Stimulated activated effector memory CD8-positive, alpha-beta T cell treated with anti-CD3 and anti-CD28 coated beads, Interleukin-12 subunit alpha, Interleukin-12 subunit beta, amount 100 ng/mL, for 72 hours (primary cell): ENCODE measurements around the gene RAB20.

Source experiments
- ATAC-seq: fragments of 150-1000 bp; cut with Tn5 transposase; 2 replicates; pipeline ENCODE4 v1.10.0; 2021
- DNase-seq, 2 donors: peaks; one replicate each; pipeline ENCODE4 v3.0.0; 2021 to 2022; ENCODE audit warnings: low spot score in 2 of 2
- H3K27ac Mint-ChIP-seq: one replicate; pipeline ENCODE4 v1.8.0; 2022; ENCODE audit warnings: mild to moderate bottlenecking, mixed read lengths
- H3K36me3 Mint-ChIP-seq: one replicate; pipeline ENCODE4 v1.8.0; 2022; ENCODE audit warnings: mild to moderate bottlenecking, mixed read lengths
- H3K4me1 Mint-ChIP-seq: one replicate; pipeline ENCODE4 v1.8.0; 2022; ENCODE audit warnings: mixed read lengths
- H3K4me3 Mint-ChIP-seq: one replicate; pipeline ENCODE4 v1.8.0; 2022; ENCODE audit warnings: mild to moderate bottlenecking, mixed read lengths
- H3K9me3 Mint-ChIP-seq: one replicate; pipeline ENCODE4 v1.8.0; 2022; ENCODE audit warnings: mixed read lengths

Gene RAB20

GRCh38 chr13:110552767-110553166 lies 8.8 kb downstream of the RAB20 start:
- Mint-ChIP-seq H3K27ac (no peak overlapping the region), H3K4me1 (peaks cover 17% of the 10 kb centered on the region), H3K9me3 (no peaks in the 10 kb centered on the region), H3K36me3 (no peaks in the 10 kb centered on the region), H3K4me3 (no peak overlapping the region)
- DNase-seq: no peak
- ATAC-seq: no peak

DNA sequence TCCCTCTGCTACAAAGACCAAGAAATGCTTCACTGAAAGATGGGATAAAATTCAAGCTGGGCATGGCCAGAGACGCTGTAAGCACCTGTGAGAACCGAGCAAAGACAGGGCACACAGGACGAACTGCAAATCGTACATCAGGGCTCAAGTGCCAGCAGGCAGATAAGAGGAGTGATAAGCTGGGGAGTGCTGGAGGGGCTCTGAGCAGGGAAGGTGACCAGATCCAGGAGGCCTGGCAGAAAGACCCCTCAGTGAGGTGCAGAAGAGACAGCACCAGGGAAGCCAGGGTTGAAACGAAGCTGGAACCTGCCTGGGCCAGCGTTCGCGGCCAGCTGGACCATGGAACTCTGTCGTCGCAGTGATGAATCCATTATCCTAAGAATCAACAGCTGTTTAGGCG lies 10.2 kb downstream of the RAB20 start:
- Mint-ChIP-seq H3K9me3 (no peaks in the 10 kb centered on the region), H3K27ac (no peak overlapping the region), H3K4me1 (peaks cover 17% of the 10 kb centered on the region), H3K36me3 (no peaks in the 10 kb centered on the region), H3K4me3 (no peak overlapping the region)
- DNase-seq: no peak
- no peak for ATAC-seq

GRCh38 chr13:110549795-110550160 lies 11.7 kb downstream of the RAB20 start:
- Mint-ChIP-seq H3K27ac (no peak overlapping the region), H3K4me1 (peaks cover 7% of the 10 kb centered on the region), H3K9me3 (peaks cover 2% of the 10 kb centered on the region), H3K36me3 (no peaks in the 10 kb centered on the region), H3K4me3 (no peak overlapping the region)
- DNase-seq (no peak), ATAC-seq (no peak)

- H3K36me3 Mint-ChIP-seq: no peaks in the 10 kb centered on the region
- H3K4me1 Mint-ChIP-seq: peaks cover 7% of the 10 kb centered on the region
- peaks cover 2% of the 10 kb centered on the region for H3K9me3 Mint-ChIP-seq
- DNase-seq (no peak), ATAC-seq (no peak)
- no peak overlapping the region for H3K4me3 Mint-ChIP-seq
- no peak overlapping the region for H3K27ac Mint-ChIP-seq
These were observed 12.4 kb downstream of the RAB20 start for GRCh38 chr13:110548891-110549794.

DNA sequence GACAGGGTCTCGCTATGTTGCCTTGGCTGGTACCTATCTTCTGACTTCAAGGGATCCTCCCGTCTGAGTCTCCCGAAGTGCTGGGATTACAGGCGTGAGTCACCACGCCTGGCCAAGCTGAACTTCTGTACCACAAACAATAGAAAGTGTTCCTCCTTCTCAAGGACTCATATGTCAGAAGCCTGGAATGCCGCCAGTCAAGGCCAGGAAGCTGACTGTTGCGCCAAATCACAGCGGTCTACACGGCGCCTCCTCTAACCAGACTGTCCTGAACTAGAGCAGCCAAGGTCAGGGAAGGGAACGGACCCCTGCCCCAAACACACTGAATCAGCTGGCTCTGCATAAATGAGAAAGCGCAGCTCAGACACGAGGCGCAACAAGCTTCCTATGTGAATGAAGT lies 14.6 kb downstream of the RAB20 start:
- Mint-ChIP-seq H3K36me3 (no peaks in the 10 kb centered on the region), H3K9me3 (peaks cover 2% of the 10 kb centered on the region), H3K27ac (no peak overlapping the region), H3K4me1 (peaks cover 7% of the 10 kb centered on the region), H3K4me3 (no peak overlapping the region)
- DNase-seq (no peak), ATAC-seq (no peak)

DNA sequence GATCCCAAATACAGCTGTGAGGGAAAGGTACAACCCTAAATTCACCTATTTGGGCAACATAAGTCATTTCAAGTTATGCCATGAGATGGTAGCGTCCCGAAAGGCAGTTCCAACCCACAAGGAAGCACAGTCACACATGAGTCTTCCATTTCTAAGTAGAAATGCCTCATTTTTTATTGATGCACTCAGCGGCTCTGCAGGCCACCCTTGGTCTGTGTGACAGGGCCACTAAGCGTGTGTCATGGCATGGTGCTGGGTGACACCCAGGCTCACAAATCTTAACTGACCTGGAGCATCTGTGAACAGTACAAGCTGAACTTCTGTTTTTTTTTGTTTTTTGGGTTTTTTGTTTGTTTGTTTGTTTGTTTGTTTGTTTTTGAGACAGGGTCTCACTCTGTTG lies 15.1 kb downstream of the RAB20 start:
- H3K4me3 Mint-ChIP-seq: no peak overlapping the region
- no peak for DNase-seq
- H3K36me3 Mint-ChIP-seq: no peaks in the 10 kb centered on the region
- no peak overlapping the region for H3K27ac Mint-ChIP-seq
- H3K4me1 Mint-ChIP-seq: peaks cover 6% of the 10 kb centered on the region
- no peak for ATAC-seq
- peaks cover 2% of the 10 kb centered on the region for H3K9me3 Mint-ChIP-seq

GRCh38 chr13:110542169-110542796 lies 19.2 kb downstream of the RAB20 start:
- DNase-seq (no peak), ATAC-seq (no peak)
- H3K9me3 Mint-ChIP-seq: peaks cover 2% of the 10 kb centered on the region

DNA sequence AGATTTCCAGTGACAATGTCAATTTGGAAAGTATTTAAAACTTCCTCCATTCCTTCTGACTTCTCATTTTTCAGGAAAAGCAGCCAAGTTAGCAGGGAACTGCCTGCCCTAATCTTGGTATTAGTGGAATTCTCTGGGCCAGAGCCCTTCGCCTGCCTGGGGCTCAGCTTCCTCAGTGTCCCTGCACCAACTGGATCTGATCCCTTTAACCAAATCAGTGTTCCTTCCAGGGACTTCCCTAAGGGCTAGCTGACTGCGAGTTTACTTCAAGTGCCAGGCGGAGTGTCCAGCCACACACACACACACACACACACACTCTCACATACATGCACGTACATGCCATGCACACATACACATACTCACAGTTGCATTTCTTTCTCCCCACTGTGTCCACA lies 20.0 kb downstream of the RAB20 start:
- no peaks in the 10 kb centered on the region for H3K36me3 Mint-ChIP-seq
- H3K4me3 Mint-ChIP-seq: no peak overlapping the region
- peaks cover 2% of the 10 kb centered on the region for H3K9me3 Mint-ChIP-seq
- ATAC-seq (no peak), DNase-seq (no peak)
- no peaks in the 10 kb centered on the region for H3K4me1 Mint-ChIP-seq
- no peak overlapping the region for H3K27ac Mint-ChIP-seq

More at GRCh38 chr13:110542169-110542796, 19.2 kb downstream of the RAB20 start:
- Mint-ChIP-seq H3K27ac (no peak overlapping the region), H3K36me3 (no peaks in the 10 kb centered on the region), H3K4me1 (no peaks in the 10 kb centered on the region), H3K4me3 (no peak overlapping the region)

GRCh38 chr13:110540871-110541525 lies 20.5 kb downstream of the RAB20 start:
- Mint-ChIP-seq H3K4me1 (no peaks in the 10 kb centered on the region), H3K36me3 (no peaks in the 10 kb centered on the region), H3K9me3 (peaks cover 2% of the 10 kb centered on the region), H3K4me3 (no peak overlapping the region), H3K27ac (no peak overlapping the region)
- DNase-seq: no peak
- no peak for ATAC-seq

GRCh38 chr13:110539894-110540293 lies 21.6 kb downstream of the RAB20 start:
- no peak for ATAC-seq
- Mint-ChIP-seq H3K4me1 (no peaks in the 10 kb centered on the region), H3K27ac (no peak overlapping the region), H3K9me3 (peaks cover under 1% of the 10 kb centered on the region), H3K36me3 (no peaks in the 10 kb centered on the region), H3K4me3 (no peak overlapping the region)
- no peak for DNase-seq

DNA sequence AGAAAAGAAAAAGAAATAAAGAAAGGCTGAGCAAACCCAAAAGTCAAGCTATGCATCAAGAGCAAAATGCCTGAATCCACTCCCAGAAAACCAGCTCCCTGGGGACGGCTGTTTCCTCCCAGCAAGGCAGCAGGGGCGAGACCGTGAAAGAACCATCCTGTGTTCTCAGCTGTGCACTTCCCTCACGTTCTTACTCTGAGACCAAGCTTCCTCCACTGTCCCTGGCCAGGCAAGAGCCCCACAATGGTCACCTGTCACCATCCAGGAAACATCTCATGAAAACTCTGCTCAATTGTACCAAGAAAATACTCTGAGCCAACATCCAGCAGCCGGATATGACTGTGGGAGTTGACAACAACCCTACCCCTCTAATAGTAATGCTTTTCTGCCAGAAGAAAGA lies 22.9 kb downstream of the RAB20 start:
- Mint-ChIP-seq H3K36me3 (no peaks in the 10 kb centered on the region), H3K4me3 (no peak overlapping the region), H3K9me3 (no peaks in the 10 kb centered on the region), H3K4me1 (no peaks in the 10 kb centered on the region), H3K27ac (no peak overlapping the region)
- DNase-seq: no peak
- ATAC-seq: no peak

DNA sequence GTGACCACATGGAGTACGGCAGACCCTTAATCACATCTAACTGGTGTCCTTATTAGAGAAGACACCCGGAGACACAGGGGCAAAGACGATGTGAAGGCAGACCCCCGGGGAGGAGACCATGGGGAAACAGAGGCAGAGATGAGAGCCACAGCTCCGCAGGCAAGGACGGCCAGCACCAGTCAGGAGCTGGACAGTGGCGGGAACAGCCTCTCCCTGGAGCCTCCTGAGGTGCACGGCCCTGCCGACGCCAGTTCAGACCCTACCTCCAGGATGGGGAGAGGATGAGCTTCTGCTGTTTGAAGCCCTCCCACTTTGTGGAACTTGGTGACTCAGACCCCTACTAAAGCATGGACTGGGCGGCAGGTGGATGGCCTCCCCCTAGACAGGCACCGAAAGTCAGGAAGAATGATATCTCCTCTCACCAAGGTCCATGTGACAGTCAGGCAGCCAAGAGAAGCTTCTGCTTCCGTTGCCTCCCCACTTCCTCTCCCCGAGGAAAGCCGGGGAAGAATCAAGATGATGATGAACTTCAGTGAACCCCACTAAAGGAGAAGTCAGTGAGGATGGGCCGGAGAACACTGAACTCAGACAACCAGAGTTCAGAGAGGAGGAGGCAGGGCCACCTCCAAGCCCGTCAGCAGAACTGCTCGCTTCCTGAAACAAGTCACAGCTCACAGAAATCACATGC lies 25.4 kb downstream of the RAB20 start:
- H3K4me1 Mint-ChIP-seq: no peaks in the 10 kb centered on the region
- H3K9me3 Mint-ChIP-seq: no peaks in the 10 kb centered on the region
- H3K36me3 Mint-ChIP-seq: no peaks in the 10 kb centered on the region
- no peak overlapping the region for H3K4me3 Mint-ChIP-seq
- no peak for DNase-seq
- ATAC-seq: no peak
- H3K27ac Mint-ChIP-seq: no peak overlapping the region

DNA sequence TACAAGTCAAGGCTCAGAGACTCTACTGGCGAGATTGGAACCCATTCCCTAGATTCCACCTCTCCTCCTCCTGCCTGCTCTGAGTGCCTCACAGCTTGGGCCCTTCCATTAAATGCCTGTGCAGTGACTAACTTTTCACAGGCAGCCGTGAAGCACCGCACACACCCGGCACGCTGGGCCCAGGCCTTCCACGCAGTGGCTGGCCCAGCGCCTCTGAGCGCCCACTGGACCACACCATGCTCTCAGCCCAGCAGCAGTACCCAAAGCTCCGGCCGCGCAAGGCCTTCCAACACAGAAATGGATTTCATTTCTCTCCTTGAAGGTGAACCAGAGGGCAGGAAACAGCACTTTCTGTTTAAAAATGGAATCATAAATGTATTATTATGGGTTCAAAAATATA lies 26.0 kb downstream of the RAB20 start:
- DNase-seq (no peak), ATAC-seq (no peak)
- Mint-ChIP-seq H3K36me3 (no peaks in the 10 kb centered on the region), H3K4me3 (no peak overlapping the region), H3K4me1 (no peaks in the 10 kb centered on the region), H3K9me3 (no peaks in the 10 kb centered on the region), H3K27ac (no peak overlapping the region)

- H3K27ac Mint-ChIP-seq: no peak overlapping the region
These were observed 27.5 kb downstream of the RAB20 start for GRCh38 chr13:110533771-110534670.

More at GRCh38 chr13:110533771-110534670, 27.5 kb downstream of the RAB20 start:
- Mint-ChIP-seq H3K9me3 (no peaks in the 10 kb centered on the region), H3K36me3 (no peaks in the 10 kb centered on the region), H3K4me1 (no peaks in the 10 kb centered on the region), H3K4me3 (no peak overlapping the region)
- DNase-seq (no peak), ATAC-seq (no peak)
